BJ (cell line): ENCODE measurements around the gene FCN1. TPM values are rescaled to one million over a fixed set of nuclear protein-coding genes. Genes with fewer than 3 reads are reported as not detected.

Experiments used
- CTCF ChIA-PET: fragments of 350-600 bp; formaldehyde crosslinking; extraction: SDS; loops from one replicate; lab custom pipeline; 2021; ENCODE audit warnings: antibody characterized with exemption, inconsistent platforms; lab: Yijun Ruan, JAX
- POLR2A ChIA-PET: fragments of 300-600 bp; sonication (Branson Sonifier 250); formaldehyde crosslinking; extraction: SDS; loops from one replicate; lab custom pipeline; 2021; ENCODE audit warnings: antibody characterized with exemption; lab: Charles Lee
- DNase-seq: peaks from one replicate; pipeline ENCODE4 v3.0.0-alpha.2; 2011; ENCODE audit warnings: low read depth
- H3K27me3 ChIP-seq: 2 replicates; pipeline ENCODE4 v1.6.0; 2011; ENCODE audit warnings: low read length; ENCODE audit not compliant: control insufficient read depth, insufficient read depth
- H3K36me3 ChIP-seq: 2 replicates; pipeline ENCODE4 v1.5.1; 2011; ENCODE audit warnings: low read length; ENCODE audit not compliant: control insufficient read depth, insufficient read depth
- H3K4me3 ChIP-seq: 2 replicates; pipeline ENCODE4 v1.5.1; 2011; ENCODE audit warnings: low read depth, mild to moderate bottlenecking, control low read depth, low read length
- CTCF ChIP-seq: IDR thresholded peaks from 2 replicates; pipeline ENCODE4 v1.5.1; 2011; ENCODE audit warnings: low read depth, mild to moderate bottlenecking, control low read depth, inconsistent platforms, low read length, moderate library complexity; ENCODE audit not compliant: insufficient read depth
- polyA plus RNA-seq: library from polyadenylated mRNA; depleted of rRNA; stranded (reverse); fragments of >200 nt; gene quantifications from 2 replicates; pipeline ENCODE4 v1.2.3, GENCODE V29; 2011

The FCN1 gene
- polyA plus RNA-seq, 1 experiment = not detected

DNA sequence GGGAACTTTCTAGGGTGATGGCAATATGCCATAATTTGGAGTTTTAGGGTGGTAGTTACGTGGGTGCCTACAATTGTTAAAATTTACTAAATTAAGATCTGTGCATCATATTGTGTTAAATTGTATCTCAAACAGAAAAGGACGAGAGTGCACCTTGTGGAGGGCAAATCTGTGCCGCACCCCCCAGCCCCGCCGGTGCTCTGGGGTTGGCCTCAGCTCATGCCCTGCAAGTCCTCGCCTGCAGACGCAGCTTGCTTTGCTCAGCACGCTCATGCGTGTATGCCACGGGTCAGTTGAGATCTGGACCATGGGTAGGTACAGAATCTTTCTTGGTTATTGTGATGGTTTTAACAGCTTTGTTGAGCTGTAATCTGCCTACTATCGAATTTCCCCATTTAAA lies 33.7 kb upstream of the FCN1 start:
- H3K4me3 ChIP-seq = no peak overlapping the region
- no peaks in the 10 kb centered on the region for H3K36me3 ChIP-seq
- CTCF ChIA-PET = no interaction called here
- no peak for DNase-seq
- POLR2A ChIA-PET = no interaction called here
- no peak for TF ChIP-seq CTCF
- H3K27me3 ChIP-seq = no peaks in the 10 kb centered on the region

DNA sequence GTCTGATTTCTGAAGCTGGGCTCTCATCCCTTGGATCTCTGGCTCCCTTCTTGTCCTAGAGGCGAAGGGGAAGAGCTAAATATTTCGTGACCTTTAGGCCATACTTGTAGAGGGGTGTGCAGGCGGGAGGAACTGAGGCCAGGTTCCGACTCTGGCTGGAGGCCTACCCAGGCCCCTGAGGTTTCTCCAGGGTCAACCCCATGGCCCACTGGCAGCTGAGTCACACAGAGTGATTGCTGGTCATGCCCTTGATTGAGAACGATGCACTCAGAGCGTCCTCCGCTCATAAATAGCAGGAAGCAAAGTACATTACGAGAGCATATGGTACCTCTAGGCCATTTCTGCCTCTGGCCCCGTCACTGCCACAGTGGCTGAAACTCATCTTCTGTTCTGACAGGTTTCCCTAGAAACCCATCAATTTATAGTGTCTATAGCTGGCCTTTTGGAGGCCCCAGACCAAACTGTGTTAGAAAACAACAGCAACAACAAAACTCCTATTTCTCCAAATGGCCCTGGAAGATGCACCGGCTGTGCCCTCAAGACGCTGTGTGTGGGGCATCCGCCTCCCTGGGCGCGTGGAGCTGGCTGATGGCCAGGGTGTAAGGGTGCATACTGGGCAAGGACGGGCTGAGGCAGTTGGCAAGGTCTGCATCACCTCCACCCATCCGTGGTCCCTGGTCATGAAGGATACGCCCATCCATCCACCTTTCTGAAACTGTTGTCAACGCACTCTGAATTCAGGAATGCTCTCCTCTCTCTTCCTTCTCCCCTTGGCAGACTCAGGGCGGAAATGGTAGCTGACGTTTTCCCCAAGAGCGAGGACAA lies 32.9 kb upstream of the FCN1 start:
- TF ChIP-seq CTCF = no peak
- Histone ChIP-seq H3K27me3 (no peaks in the 10 kb centered on the region; the same call in 1 of the 2 replicates), H3K4me3 (no peak overlapping the region), H3K36me3 (no peaks in the 10 kb centered on the region)
- DNase-seq = no peak
- ChIA-PET POLR2A (no interaction called here), CTCF (no interaction called here)

DNA sequence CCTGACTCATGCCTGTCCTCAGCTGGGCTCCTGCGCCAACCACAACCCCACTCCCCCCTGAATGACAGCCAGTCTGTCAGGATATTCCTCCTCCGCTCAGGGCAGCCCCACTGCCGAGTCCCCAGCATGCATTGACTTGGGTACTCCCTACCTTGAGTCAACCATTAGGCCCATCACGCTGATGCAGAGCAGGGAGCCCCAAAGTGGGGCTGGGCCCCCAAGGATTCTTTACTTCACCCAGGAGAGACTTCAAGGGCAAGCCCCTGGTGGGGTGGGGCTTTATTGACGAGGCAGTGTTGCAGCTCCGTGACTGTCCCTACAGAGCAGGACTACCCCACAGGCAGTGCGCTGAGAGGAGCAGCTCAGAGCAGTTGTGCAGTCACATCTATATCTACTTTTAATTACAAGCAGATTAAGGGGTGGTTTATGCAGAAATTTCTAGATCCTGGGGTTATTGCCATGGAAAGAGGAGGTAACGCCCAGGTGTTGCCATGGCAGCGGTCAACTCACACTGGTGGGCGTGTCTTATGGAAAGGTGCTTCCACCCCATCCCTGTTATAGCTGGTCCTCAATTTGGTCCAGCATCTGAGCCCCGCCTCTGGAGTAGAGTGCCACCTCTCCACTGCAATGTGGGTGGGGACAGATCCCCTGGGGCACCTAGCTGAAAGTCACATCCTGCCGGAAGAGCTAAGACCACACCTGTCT lies 32.1 kb upstream of the FCN1 start:
- no peak for TF ChIP-seq CTCF
- DNase-seq = no peak
- Histone ChIP-seq H3K27me3 (no peaks in the 10 kb centered on the region; the same call in 1 of the 2 replicates), H3K4me3 (no peak overlapping the region), H3K36me3 (no peaks in the 10 kb centered on the region)
- CTCF ChIA-PET = no interaction called here
- POLR2A ChIA-PET = no interaction called here

DNA sequence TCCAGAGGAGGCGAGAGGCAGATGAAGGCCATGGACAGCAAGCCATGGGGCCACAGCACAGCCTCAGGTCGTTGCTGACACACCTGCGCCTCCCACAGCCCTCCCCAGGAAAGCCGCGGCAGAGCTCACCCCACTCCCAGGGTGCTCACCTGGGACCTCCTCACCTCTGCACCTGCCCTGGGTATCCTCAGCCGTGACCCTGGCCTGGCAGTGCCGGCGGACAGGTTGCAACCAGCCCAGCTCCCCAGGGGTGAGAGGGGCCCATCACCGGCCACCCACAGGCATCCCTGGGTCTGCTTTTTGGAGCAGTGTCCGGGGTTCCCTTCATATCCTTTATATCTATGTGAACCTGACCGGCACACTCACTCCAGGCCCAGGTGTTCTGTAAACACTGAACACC lies 30.4 kb upstream of the FCN1 start:
- ChIA-PET CTCF (no interaction called here), POLR2A (no interaction called here)
- Histone ChIP-seq H3K4me3 (no peak overlapping the region), H3K27me3 (no peaks in the 10 kb centered on the region; the same call in 1 of the 2 replicates), H3K36me3 (no peaks in the 10 kb centered on the region)
- DNase-seq = no peak
- TF ChIP-seq CTCF = no peak

DNA sequence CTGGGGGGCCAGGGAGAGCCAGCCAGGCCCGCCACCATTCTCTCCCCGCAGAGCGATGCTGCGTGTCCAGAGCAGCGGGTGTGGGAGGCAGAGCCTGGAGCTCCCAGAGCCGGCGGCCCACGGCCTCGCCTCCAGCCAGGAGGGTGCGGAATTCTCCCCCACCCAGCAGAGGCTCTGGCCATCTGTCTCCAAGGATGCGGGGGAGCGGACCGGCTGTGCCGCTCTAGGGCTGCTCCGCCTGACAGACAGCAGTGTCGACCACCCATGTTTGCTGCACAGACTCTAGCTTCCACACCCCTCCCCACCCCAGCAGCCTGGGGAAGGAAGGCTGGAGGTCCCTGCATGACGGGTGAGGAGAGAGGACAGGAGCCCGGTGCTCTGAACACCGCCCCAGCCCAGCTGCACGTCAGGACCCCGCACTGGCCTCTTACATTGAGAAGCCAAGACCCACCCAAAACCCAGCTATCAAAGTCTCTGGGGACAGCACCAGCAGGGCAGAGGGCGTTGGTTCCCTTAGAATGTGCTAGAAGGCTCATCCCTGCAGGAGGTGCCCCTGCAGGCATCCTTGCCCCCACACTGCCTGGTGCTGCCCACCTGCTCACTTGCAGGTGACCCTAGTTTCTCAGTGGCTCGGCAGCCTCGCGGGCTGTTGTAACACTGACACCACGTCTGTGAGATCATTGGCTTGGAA lies 29.7 kb upstream of the FCN1 start:
- DNase-seq = no peak
- TF ChIP-seq CTCF = no peak
- Histone ChIP-seq H3K4me3 (no peak overlapping the region), H3K36me3 (no peaks in the 10 kb centered on the region), H3K27me3 (no peaks in the 10 kb centered on the region; the same call in 1 of the 2 replicates)
- ChIA-PET POLR2A (no interaction called here), CTCF (interaction anchor here (0.9 kb wide), 1 partner anchor 13 kb away, joined by 3 read pairs; no protein-coding TSS in a partner anchor)
